Measurements from ENCODE around the gene TAGAP. TPM values are rescaled to one million over a fixed set of nuclear protein-coding genes. Genes with fewer than 3 reads are reported as not detected.

Gene TAGAP
- total and polyA plus RNA-seq, 10 of the 15 experiments (the other 5 are each of a cell fraction or from before 2014, with no cell fraction given), result 5.3 to 27.4 (median 18.9) TPM

GRCh38 chr6:159071843-159072769 lies 27.3 kb upstream of the TAGAP start:
- in situ Hi-C loops (cut with MboI) (no loop called here), intact Hi-C loops (cut with micrococcal nuclease; ENCODE audit: unreplicated experiment) (no loop called here)
- SMC1A ChIA-PET (ENCODE audit: uncharacterized antibody, unreplicated experiment), result interaction anchor here (0.7 to 3.9 kb wide), 3 partner anchors 8 to 35 kb away, joined by 3 to 19 read pairs (median 3); no protein-coding TSS in a partner anchor
- Histone ChIP-seq H3K9ac (ENCODE audit: control insufficient read depth, insufficient read depth, low read length) (no peak overlapping the region), H3K27ac (ENCODE audit: control insufficient read depth, insufficient read depth) (no peak overlapping the region), H3K27me3 (replicated peaks in 1 of 2; ENCODE audit: control insufficient read depth in 2 of 2, insufficient read depth in 2 of 2, low read length in 1 of 2) (peaks cover 0 to 5% of the 10 kb centered on the region in 2 experiments; a peak in 2 of 4 replicates), H3K36me3 (ENCODE audit: control insufficient read depth in 2 of 2, insufficient read depth in 2 of 2, low read length in 1 of 2) (no peaks in the 10 kb centered on the region), H4K20me1 (ENCODE audit: control insufficient read depth, insufficient read depth) (no peaks in the 10 kb centered on the region), H2AFZ (ENCODE audit: control insufficient read depth, low read depth, low read length) (no peak overlapping the region), H3K4me1 (ENCODE audit: control insufficient read depth, insufficient read depth, low read length) (peaks cover 5% of the 10 kb centered on the region; the same call in 1 of the 2 replicates), H3K9me3 (replicated peaks; ENCODE audit: control insufficient read depth, insufficient read depth, low read length) (no peaks in the 10 kb centered on the region; the same call in 2 of the 3 replicates), H3K4me3 (no peak overlapping the region), H3K79me2 (ENCODE audit: control insufficient read depth, insufficient read depth, low read length) (no peaks in the 10 kb centered on the region), H3K4me2 (ENCODE audit: control insufficient read depth, insufficient read depth) (no peak overlapping the region)
- RAD21 ChIA-PET (ENCODE audit: unreplicated experiment), result interaction anchor here (1.3 kb wide), 1 partner anchor 9 kb away, joined by 3 read pairs; no protein-coding TSS in a partner anchor
- POLR2A ChIA-PET, result interaction anchor here (1.0 to 1.3 kb wide), 4 partner anchors 8 to 27 kb away, joined by 3 to 5 read pairs (median 3); partner anchors contain the start of gene TAGAP
- no peak for DNase-seq (ENCODE audit: low read depth, low spot score)
- no peak for ATAC-seq
- CTCF ChIA-PET, result interaction anchor here (1.0 to 2.0 kb wide), 2 partner anchors 14 to 24 kb away, joined by 3 to 5 read pairs; no protein-coding TSS in a partner anchor
- no TSS peak for BruUV-seq (replicated peaks)
- no peak for FAIRE-seq
- TF ChIP-seq BACH1 (IDR thresholded peaks at IDR 0.05; ENCODE audit: borderline replicate concordance) (no peak), PML (IDR thresholded peaks at IDR 0.05; ENCODE audit: low read length) (no peak), CHD1 (IDR thresholded peaks at IDR 0.05; ENCODE audit: low read depth, low read length) (no peak), BMI1 (IDR thresholded peaks at IDR 0.05; ENCODE audit: borderline replicate concordance) (no peak), DPF2 (IDR thresholded peaks at IDR 0.05) (no peak), MEF2A (IDR thresholded peaks at IDR 0.05; ENCODE audit: insufficient read depth, low read depth, low read length) (no peak), SUPT20H (IDR thresholded peaks at IDR 0.05; ENCODE audit: borderline replicate concordance, control insufficient read depth, low read depth, low read length) (no peak), SREBF2 (IDR thresholded peaks at IDR 0.05; ENCODE audit: low read length) (no peak), FOXM1 (IDR thresholded peaks at IDR 0.05; ENCODE audit: low read depth, low read length) (no peak), RAD21 (IDR thresholded peaks at IDR 0.05; ENCODE audit: insufficient read depth, low read depth, low read length) (no peak), YY1 (IDR thresholded peaks at IDR 0.05; ENCODE audit: low read depth, low read length) (no peak), IKZF2 (IDR thresholded peaks at IDR 0.05) (no peak), RELB (IDR thresholded peaks at IDR 0.05; ENCODE audit: low read depth) (no peak), HSF1 (IDR thresholded peaks at IDR 0.05; ENCODE audit: low read depth, low read length) (no peak), CHD2 (IDR thresholded peaks at IDR 0.05; ENCODE audit: borderline replicate concordance, low read depth, low read length) (no peak), HDAC2 (IDR thresholded peaks at IDR 0.05) (no peak), TAF1 (IDR thresholded peaks at IDR 0.05; ENCODE audit: borderline replicate concordance, low read depth, low read length) (no peak), ZBTB33 (IDR thresholded peaks at IDR 0.05) (no peak), FOS (IDR thresholded peaks at IDR 0.05; ENCODE audit: borderline replicate concordance, extremely low read depth, insufficient read length) (no peak), PAX5 (IDR thresholded peaks at IDR 0.05; ENCODE audit: borderline replicate concordance, low read depth, low read length) (no peak)
- WGBS (ENCODE audit: insufficient coverage, insufficient replicate concordance, low lambda C conversion rate, missing lambda C conversion rate), result 65% methylated on average over 7 of the region's 7 CpGs
